ENCODE results near the gene RHBDL3.

GRCh38 chr17:32288615-32289014 lies 23.0 kb downstream of the RHBDL3 start:
- TF ChIP-seq CTCF (IDR thresholded peaks at IDR 0.05) (no peak), POLR2A (IDR thresholded peaks at IDR 0.05) (no peak)
